GM03348 (cell line): ENCODE data around the gene F2RL2.
A peak's percentile ranks its signal among the peaks of the same experiment; 100 is the strongest.

Experiments used
- DNase-seq: peaks from one replicate; pipeline ENCODE4 v3.0.0; 2012; ENCODE audit warnings: low spot score

The F2RL2 gene, protein sequence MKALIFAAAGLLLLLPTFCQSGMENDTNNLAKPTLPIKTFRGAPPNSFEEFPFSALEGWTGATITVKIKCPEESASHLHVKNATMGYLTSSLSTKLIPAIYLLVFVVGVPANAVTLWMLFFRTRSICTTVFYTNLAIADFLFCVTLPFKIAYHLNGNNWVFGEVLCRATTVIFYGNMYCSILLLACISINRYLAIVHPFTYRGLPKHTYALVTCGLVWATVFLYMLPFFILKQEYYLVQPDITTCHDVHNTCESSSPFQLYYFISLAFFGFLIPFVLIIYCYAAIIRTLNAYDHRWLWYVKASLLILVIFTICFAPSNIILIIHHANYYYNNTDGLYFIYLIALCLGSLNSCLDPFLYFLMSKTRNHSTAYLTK

GRCh38 chr5:76622973-76623596, at the start of gene F2RL2:
TSS of gene F2RL2 (minus strand) at chr5:76623403. CDS start at chr5:76623230, 173 bp downstream.
- peak; percentile 8 for DNase-seq

- no peak for DNase-seq
Measured at GRCh38 chr5:76672242-76672641, 49.0 kb upstream of the F2RL2 start.

DNA sequence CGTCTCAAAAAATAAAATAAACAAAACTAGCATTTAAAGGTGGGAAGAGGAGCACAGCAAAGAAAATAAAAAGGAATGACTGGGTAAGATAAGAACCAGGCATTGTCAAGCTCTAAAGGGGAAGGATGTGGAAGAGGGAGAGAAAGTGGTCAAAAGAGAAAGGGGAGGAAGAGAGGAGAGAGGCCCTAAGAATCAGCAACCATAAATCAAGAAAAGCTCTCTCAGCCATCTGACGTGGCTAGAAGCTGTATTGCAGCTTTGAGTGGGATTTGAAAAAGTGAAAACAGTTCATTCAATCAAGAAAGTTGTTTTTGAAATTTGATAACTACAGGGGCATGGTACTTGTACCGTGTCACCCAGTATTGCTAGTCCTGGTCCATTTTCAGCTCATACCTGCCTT, 47.3 kb upstream of the F2RL2 start:
- DNase-seq = no peak

DNA sequence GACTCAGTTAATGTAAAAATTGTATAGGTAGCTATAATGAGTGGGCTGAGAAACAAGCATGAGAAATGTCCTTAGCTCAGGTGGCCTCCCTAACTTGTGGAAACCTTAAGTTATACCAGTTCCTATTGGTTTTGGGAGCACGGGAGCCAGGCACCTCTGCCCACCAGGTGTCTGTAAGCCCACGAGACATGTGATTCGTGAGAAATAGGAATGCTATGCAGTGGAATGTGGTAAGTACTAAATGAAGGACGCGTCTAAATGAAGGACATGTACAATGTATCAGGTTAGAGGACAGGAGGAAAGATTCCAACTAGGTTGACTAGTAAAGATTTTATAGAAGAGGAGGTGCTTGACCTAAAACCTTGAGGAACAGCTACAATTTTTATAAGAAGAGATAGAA, 46.0 kb upstream of the F2RL2 start:
- no peak for DNase-seq

DNA sequence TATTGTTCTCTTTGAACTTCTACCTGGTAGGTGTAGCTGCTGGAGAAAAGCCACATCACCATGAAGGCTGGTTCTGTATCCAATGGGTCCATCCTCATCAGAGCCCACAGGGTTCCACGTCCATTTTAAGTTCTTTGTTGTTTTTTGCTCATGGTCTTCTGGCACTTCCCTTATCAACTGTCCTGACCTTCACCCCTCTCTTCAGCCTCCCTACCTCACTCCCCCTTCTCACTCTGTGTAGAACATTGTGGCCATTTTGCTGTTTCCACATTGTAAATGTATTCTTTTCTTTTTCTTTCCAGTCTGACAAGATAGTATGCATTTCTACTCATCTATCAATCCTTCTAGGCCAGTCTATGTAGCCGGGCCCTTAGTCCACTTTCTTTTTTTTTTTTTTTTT, 44.3 kb upstream of the F2RL2 start:
- DNase-seq = no peak

GRCh38 chr5:76664079-76664478, 40.9 kb upstream of the F2RL2 start:
- no peak for DNase-seq

GRCh38 chr5:76663573-76663972, 40.4 kb upstream of the F2RL2 start:
- DNase-seq = no peak

DNA sequence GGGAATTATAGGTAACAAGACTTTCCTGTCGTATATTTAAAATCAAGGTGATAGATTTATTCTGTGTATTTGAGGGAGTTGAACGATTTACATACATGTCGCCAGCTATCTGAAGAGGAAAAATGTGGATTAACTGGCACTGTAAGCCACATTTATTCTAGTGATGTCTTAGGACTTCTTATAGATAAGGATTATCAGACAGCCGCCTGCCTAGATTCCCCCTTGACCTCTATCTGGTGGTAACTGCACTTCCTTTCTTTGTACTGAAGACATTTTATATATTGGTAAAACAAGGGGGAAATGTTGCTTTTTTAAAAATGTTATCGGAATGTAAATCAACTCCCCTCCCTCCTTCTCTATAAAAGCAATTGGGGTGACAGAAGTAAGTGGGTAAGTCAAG, 39.3 kb upstream of the F2RL2 start:
- DNase-seq = no peak

DNA sequence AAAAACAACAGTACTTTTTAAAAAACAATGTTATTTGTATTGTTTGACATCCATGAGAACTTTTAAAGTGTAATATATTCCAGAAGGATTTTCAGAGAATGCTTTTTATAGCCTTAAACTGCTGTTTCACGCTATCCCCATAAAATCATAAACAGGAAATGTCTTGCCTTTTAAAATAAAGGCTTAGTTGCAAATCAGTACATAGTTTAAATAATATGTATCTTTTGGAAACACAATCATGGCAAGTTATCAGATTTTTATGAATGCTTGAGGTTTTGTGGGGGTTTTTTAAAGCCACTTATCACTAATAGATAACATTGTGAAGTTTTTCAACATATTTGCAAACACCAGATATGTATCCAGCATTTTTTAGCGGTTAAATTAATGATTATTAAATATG, 37.2 kb upstream of the F2RL2 start:
- no peak for DNase-seq

DNA sequence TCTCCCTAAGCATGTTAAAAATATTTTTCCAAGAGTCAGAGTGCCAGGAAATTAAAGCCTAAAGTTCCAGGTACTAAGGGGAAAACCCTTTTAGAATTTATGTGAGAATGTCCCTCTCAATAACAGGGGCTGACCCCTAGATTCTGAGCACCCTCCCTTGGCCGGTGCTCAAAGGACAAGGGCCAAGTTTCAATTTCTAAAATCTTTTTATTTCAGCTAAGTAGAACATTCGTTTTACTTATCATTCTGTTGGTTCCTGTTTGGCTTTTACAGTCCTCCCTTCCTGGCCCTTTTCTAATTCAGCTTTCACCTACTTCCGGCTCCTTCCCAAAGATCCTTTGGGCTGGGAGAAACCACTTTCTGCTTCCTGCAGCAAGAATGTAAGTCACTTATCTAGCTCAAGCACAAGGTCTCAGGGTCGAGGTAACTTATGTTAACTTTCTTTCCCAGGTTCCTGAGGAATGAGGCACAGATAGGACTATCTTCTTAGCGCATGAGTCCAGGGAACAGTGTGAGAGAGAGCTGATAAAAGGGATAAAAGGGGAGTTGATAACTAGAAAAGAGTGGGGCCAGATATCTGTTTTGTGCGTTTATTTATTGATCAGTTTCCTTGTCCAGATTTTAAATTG, 34.6 kb upstream of the F2RL2 start:
- DNase-seq = no peak

DNA sequence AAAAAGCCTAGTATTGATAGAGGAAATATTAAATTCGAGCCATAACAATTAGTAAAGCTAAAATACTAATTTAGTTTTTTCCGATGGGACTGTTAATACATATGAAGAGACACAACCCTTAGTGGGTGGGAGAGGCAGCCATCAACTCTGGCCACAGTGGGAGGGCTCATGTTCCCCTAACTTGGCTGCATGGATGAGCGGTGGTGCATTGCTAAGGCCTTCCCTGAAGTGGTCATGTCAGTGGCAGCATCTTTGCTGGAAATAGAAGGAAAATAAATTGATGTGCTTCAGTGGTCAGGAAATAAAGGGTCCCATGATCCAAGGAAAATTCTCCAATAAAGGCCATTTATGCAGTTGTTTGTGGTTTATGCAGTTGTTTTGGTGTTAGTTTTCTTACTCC, 33.9 kb upstream of the F2RL2 start:
- no peak for DNase-seq

GRCh38 chr5:76652809-76653414, 29.7 kb upstream of the F2RL2 start:
- no peak for DNase-seq

DNA sequence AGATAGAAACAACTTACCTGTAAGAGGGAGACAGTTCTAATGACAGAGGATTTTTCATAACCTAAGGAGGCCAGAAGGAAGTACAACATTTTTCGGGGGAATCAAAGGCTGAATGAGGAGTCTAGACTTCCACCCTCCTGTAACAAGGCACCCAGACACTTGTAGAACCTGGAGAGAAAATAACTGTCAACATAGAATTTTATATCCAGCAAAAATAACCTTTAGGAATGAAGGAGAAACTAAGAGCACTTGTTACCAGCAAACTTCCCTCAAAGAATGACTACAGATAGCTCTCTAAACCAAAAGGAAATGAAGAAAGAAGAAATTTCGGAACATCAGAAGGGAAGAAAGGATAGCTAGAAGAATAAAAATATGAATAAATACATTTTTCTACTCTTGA, 25.9 kb upstream of the F2RL2 start:
- no peak for DNase-seq

GRCh38 chr5:76643371-76643770, 20.2 kb upstream of the F2RL2 start:
- DNase-seq = no peak

DNA sequence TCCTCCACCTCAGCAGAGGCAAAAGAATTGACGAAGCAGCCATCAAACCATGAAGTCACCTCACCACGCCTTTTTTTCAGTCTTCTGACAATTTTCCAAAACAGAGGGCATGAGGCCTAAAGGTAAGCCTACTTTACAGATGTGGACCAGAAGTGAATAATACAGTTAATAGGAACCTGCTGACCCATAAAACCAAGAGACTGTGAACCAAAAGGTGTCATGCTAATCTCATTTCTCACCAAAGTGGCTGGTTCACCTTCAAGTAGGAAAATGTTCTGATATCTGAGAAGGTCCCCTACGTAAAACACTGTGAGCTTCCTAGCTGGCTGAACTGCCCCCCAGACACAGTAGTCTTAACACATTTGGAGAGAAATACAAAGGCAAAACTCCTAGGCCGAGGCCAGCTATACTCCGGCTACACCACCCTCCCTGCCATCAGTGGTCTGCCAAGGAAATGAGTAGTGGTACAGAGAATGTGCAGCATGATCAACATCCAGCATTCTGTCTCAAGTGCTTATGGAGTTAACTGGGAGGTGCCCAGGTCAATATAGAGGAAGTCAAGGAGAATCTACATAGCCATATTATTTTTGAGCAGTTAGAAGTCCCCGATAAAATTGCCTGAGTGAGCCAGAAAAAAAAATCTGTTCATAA, 19.3 kb upstream of the F2RL2 start:
- no peak for DNase-seq

- peak; percentile 6 for DNase-seq
Measured at GRCh38 chr5:76641514-76642120, 18.4 kb upstream of the F2RL2 start.

DNA sequence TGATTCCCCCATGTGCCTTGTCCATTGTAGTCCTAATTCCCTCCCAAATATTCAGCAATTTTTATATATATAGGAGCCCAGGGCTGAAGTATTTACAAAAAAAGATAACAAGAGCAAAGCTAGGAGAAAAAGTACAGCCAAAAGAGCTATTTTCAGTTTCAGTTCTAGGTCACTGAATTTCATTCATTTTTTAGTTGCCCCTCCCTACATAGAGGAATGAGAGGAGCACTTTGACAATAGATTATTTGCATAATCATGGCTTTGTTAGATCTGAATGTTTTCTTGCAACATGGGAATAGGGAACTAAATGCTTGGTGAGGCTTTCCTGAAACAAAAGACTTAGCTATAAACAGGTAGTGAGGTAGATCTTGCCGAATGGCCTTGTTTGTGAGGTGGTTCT, 15.3 kb upstream of the F2RL2 start:
- no peak for DNase-seq

- no peak for DNase-seq
Measured at GRCh38 chr5:76637490-76637889, 14.3 kb upstream of the F2RL2 start.

- DNase-seq = no peak
Measured at GRCh38 chr5:76634661-76635060, 11.5 kb upstream of the F2RL2 start.

- no peak for DNase-seq
Measured at GRCh38 chr5:76626738-76627137, 3.5 kb upstream of the F2RL2 start.

DNA sequence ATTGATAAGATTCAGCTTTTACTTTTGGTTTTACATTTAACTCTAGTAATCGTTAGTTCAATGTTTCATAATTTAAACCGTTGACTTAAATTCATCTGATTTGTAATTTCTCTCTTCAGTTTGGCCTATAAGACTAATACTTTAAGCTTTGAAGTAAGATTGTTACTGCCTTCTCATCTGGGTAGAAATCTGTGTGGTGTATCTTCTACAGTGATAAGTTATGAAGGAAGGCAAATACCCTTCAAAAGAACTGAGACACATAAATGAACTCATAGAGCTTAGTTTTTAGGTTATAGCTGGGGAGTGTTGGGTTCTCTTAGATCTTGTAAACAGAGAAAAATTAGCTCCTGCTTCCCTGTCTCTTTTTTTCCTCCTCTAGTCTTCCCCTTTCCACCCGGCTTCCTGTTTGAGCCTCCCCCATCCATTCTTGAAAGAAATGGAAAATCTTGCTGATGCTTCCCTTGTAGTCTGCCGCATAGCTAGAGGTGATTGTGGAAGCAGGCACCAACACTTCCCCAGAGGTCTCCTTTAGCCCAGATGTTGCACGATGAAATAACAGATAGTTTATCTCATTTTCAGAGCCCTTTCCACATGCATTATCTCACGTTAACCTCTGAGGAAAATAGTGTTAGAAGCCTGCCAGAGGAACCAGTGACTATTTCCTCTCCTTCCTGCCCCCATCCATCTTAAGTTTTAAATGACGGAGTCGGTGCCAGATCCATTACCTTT, 2.0 kb upstream of the F2RL2 start:
- no peak for DNase-seq
